ENCODE data around the gene PPP2R3C. TPM values are rescaled to one million over a fixed set of nuclear protein-coding genes. Genes with fewer than 3 reads are reported as not detected.

PPP2R3C gene
- total RNA-seq, 4 donors from 2014 or later, result 15.1 to 31.0 (median 24.9) TPM

DNA sequence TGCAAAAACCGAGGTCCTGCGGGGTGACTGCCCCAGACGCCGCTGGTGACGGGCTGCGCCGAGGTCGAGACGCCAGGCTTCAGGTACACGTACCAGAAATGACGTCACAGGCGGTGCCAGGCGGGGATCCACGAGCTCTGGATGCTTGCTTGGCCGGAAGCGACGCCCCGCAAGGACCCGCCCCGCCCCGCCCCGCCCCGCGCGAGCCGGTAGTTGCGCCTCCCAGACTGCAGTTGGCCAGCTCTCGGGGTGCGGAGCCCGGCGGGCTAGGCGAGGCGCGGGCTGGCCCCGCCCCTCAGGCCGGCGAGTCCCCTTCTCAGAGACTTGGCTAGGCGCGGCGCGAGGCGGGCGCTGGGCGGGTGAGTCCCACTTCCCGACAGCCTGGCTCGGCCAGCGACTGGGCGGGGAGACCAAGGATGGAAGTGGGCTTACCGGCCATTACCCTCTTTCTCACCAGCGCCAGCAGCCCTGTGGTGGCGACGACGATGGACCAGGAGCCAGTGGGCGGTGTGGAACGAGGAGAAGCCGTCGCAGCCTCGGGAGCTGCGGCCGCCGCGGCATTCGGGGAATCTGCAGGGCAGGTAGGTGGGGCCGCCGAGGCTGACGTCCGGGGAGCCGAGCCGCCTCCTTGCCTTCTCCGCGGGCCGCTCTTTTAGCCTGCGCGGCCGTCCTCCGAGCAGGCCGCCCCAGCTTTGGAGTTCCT, 75.6 kb downstream of the PPP2R3C start, which contains the start of gene FAM177A1:
TSS of gene FAM177A1 (plus strand) at position 225 of the 703 bp plus-strand sequence. CDS start at position 417, 192 bp downstream.
- Histone ChIP-seq H3K27ac (peak within 1 kb of the TSS; percentile 91 to 97 (median 96)), H3K27me3 (no peaks in the 10 kb centered on the region), H3K9me3 (no peaks in the 10 kb centered on the region), H3K4me3 (replicated peaks in 1 of 3) (peak within 1 kb of the TSS; percentile 62 to 92 (median 80)), H3K36me3 (no peaks in the 10 kb centered on the region), H3K4me1 (peaks cover 18 to 26% of the 10 kb centered on the region in 2 donors)
- 1 to 2% methylated on average over 10 to 37 of the region's 77 CpGs for WGBS, 2 donors
- TF ChIP-seq POLR2A (IDR thresholded peaks at IDR 0.05) (peak; percentile 92 to 98), CTCF (IDR thresholded peaks at IDR 0.05) (peak in 1 of 6 experiments; percentile 19)
- DNase-seq, result peak; percentile 98 to 99
- intact Hi-C loops (cut with DNase I), result no loop called here

DNA sequence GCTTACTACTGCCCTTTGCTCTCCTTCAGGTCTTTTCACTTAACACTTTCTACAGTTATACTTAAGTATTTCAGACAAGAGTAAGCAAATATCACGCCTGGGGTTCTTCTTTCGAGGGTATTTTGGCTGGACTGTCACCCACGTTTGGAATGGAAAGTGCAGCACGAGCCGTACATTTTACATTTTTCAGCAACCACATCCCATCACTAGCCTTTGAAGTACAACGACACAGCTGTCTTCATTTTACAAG, 76.1 kb downstream of the PPP2R3C start:
- TF ChIP-seq CTCF (IDR thresholded peaks at IDR 0.05) (no peak), POLR2A (IDR thresholded peaks at IDR 0.05) (no peak)
- no peaks in the 10 kb centered on the region for H3K27me3 ChIP-seq
- H3K27ac ChIP-seq, result peak overlapping the region; percentile 59 to 97 (median 91)
- peak overlapping the region in 2 of 3 donors; percentile 14 to 42 for H3K4me3 ChIP-seq (replicated peaks in 1 of 3)
- no peaks in the 10 kb centered on the region for H3K36me3 ChIP-seq
- 1 to 2% methylated on average over 6 of the region's 6 CpGs for WGBS, 2 donors
- no peaks in the 10 kb centered on the region for H3K9me3 ChIP-seq
- peaks cover 13 to 21% of the 10 kb centered on the region in 2 donors for H3K4me1 ChIP-seq
- no peak for DNase-seq
- intact Hi-C loops (cut with DNase I), result no loop called here

GRCh38 chr14:35044939-35045797, 76.6 kb downstream of the PPP2R3C start:
- H3K27ac ChIP-seq, result peak overlapping the region; percentile 59 to 97 (median 91)
- peaks cover 9 to 17% of the 10 kb centered on the region in 2 donors for H3K4me1 ChIP-seq
- TF ChIP-seq POLR2A (IDR thresholded peaks at IDR 0.05) (no peak), CTCF (IDR thresholded peaks at IDR 0.05) (no peak)
- no peak for DNase-seq
- H3K4me3 ChIP-seq (replicated peaks in 1 of 3), result peak overlapping the region in 2 of 3 donors; percentile 14 to 42
- H3K9me3 ChIP-seq, result no peaks in the 10 kb centered on the region
- intact Hi-C loops (cut with DNase I), result loop anchor here (5.0 kb wide), 1 partner anchor 77 kb away; the partner anchor contains the start of genes PPP2R3C and PRORP
- 25 to 31% methylated on average over 8 of the region's 8 CpGs for WGBS, 2 donors
- H3K36me3 ChIP-seq, result no peaks in the 10 kb centered on the region
- no peaks in the 10 kb centered on the region for H3K27me3 ChIP-seq

- TF ChIP-seq POLR2A (IDR thresholded peaks at IDR 0.05) (no peak), CTCF (IDR thresholded peaks at IDR 0.05) (no peak)
- WGBS, 2 donors, result 95 to 98% methylated on average over 2 of the region's 2 CpGs
- H3K36me3 ChIP-seq, result no peaks in the 10 kb centered on the region
- no peak overlapping the region for H3K4me3 ChIP-seq (replicated peaks in 1 of 3)
- H3K4me1 ChIP-seq, result peaks cover 8 to 9% of the 10 kb centered on the region in 2 donors
- no peak for DNase-seq
- no peaks in the 10 kb centered on the region for H3K27me3 ChIP-seq
- no peak overlapping the region for H3K27ac ChIP-seq
- no peaks in the 10 kb centered on the region for H3K9me3 ChIP-seq
- intact Hi-C loops (cut with DNase I), result loop anchor here (5.0 kb wide), 1 partner anchor 79 kb away; the partner anchor contains the start of genes PPP2R3C and PRORP
Observed at GRCh38 chr14:35043046-35043445, 78.7 kb downstream of the PPP2R3C start.
